ENCODE results near the gene LRRFIP1. TPM values are rescaled to one million over a fixed set of nuclear protein-coding genes. Genes with fewer than 3 reads are reported as not detected.

The LRRFIP1 gene
- total and polyA plus RNA-seq, 9 of the 15 experiments (the other 6 are each of a cell fraction or from before 2014, with no cell fraction given) = 13.1 to 45.2 (median 31.3) TPM

- FAIRE-seq (no peak), DNase-seq (ENCODE audit: extremely low read depth in 1 of 4, low spot score in 3 of 4) (no peak), ATAC-seq (no peak)
- H3K9me1 ChIP-seq (ENCODE audit: control insufficient read depth, insufficient read depth, low read length) = no peaks in the 10 kb centered on the region
- H3K9me3 ChIP-seq (replicated peaks; ENCODE audit: control insufficient read depth, insufficient read depth, low read depth, low read length) = no peaks in the 10 kb centered on the region
- no peaks in the 10 kb centered on the region for H3K79me2 ChIP-seq (ENCODE audit: control insufficient read depth, insufficient read depth, low read length)
- H3K27ac ChIP-seq (ENCODE audit: extremely low read depth, low read depth, low read length) = no peak overlapping the region
- no peaks in the 10 kb centered on the region for H4K20me1 ChIP-seq (replicated peaks; ENCODE audit: control insufficient read depth, insufficient read depth, low read length)
- H3K4me1 ChIP-seq (replicated peaks in 1 of 2; ENCODE audit: control insufficient read depth in 2 of 2, insufficient read depth in 2 of 2, low read length in 2 of 2) = no peaks in the 10 kb centered on the region
- H3K27me3 ChIP-seq (ENCODE audit: control insufficient read depth in 2 of 2, insufficient read depth in 2 of 2, low read length in 2 of 2) = peaks cover 14 to 61% of the 10 kb centered on the region in 2 experiments; a peak in 4 of 5 replicates
- no peak overlapping the region for H3K4me2 ChIP-seq (ENCODE audit: insufficient read depth, low read length)
- ChIA-PET POLR2A (no interaction called here), CTCF (ENCODE audit: low intra/inter-chr PET ratio) (no interaction called here)
- intact Hi-C loops (cut with micrococcal nuclease) = no loop called here
- WGBS (ENCODE audit: insufficient coverage, low coverage, missing lambda C conversion rate) = 1% methylated on average over 16 of the region's 17 CpGs
- TF ChIP-seq, protein P1, sequence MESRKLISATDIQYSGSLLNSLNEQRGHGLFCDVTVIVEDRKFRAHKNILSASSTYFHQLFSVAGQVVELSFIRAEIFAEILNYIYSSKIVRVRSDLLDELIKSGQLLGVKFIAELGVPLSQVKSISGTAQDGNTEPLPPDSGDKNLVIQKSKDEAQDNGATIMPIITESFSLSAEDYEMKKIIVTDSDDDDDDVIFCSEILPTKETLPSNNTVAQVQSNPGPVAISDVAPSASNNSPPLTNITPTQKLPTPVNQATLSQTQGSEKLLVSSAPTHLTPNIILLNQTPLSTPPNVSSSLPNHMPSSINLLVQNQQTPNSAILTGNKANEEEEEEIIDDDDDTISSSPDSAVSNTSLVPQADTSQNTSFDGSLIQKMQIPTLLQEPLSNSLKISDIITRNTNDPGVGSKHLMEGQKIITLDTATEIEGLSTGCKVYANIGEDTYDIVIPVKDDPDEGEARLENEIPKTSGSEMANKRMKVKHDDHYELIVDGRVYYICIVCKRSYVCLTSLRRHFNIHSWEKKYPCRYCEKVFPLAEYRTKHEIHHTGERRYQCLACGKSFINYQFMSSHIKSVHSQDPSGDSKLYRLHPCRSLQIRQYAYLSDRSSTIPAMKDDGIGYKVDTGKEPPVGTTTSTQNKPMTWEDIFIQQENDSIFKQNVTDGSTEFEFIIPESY (CRISPR knock-in tag; IDR thresholded peaks at IDR 0.05) = no peak
- TF ChIP-seq NR1H2 (CRISPR knock-in tag; IDR thresholded peaks at IDR 0.05) (no peak), POLR2B (IDR thresholded peaks at IDR 0.05; ENCODE audit: low read depth, partially characterized antibody) (no peak), FUS (optimal IDR thresholded peaks at IDR 0.05; ENCODE audit: low read depth, low read length) (no peak), HMGXB4 (CRISPR knock-in tag; IDR thresholded peaks at IDR 0.05) (no peak), ZNF395 (CRISPR knock-in tag; IDR thresholded peaks at IDR 0.05) (no peak)
- TF ChIP-seq, protein P2, sequence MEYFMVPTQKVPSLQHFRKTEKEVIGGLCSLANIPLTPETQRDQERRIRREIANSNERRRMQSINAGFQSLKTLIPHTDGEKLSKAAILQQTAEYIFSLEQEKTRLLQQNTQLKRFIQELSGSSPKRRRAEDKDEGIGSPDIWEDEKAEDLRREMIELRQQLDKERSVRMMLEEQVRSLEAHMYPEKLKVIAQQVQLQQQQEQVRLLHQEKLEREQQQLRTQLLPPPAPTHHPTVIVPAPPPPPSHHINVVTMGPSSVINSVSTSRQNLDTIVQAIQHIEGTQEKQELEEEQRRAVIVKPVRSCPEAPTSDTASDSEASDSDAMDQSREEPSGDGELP (CRISPR knock-in tag; IDR thresholded peaks at IDR 0.05; ENCODE audit: borderline replicate concordance) = no peak
- TF ChIP-seq, protein P3, sequence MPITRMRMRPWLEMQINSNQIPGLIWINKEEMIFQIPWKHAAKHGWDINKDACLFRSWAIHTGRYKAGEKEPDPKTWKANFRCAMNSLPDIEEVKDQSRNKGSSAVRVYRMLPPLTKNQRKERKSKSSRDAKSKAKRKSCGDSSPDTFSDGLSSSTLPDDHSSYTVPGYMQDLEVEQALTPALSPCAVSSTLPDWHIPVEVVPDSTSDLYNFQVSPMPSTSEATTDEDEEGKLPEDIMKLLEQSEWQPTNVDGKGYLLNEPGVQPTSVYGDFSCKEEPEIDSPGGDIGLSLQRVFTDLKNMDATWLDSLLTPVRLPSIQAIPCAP (CRISPR knock-in tag; IDR thresholded peaks at IDR 0.05; ENCODE audit: borderline replicate concordance) = no peak
- no peaks in the 10 kb centered on the region for H3K36me3 ChIP-seq (ENCODE audit: control insufficient read depth, insufficient read depth, low read length)
- H2AFZ ChIP-seq (ENCODE audit: low read depth, low read length) = no peak overlapping the region
- in situ Hi-C loops (cut with MboI) = no loop called here
- H3K4me3 ChIP-seq = no peak overlapping the region
- no TSS peak for BruUV-seq (replicated peaks)
- no peak overlapping the region for H3K9ac ChIP-seq (ENCODE audit: insufficient read depth in 1 of 2, low read depth in 2 of 2, low read length in 2 of 2)
Measured at GRCh38 chr2:237649541-237650454, 22.4 kb downstream of the LRRFIP1 start.

Data from K562 (cell line).